ENCODE data around the gene MYCBP2.

DNA sequence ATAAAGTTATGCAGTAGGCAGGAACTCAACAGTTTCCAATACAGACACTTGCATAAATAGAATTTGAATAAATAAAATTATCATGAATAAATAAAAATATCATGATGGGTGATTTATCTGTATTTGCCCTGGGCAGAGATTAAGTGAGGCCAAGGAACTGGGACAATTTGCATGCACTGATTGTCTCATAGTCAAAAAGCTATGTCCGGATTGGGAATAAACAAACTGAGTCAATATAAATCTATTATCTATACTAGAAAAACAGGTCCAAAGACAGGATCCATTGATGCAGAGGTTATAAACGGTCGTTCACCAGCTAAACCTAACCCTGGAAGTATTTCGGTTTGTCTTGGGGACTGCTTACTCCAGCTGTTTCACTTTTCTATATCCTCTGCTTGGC, 273.7 kb downstream of the MYCBP2 start:
- TF ChIP-seq, protein P1, sequence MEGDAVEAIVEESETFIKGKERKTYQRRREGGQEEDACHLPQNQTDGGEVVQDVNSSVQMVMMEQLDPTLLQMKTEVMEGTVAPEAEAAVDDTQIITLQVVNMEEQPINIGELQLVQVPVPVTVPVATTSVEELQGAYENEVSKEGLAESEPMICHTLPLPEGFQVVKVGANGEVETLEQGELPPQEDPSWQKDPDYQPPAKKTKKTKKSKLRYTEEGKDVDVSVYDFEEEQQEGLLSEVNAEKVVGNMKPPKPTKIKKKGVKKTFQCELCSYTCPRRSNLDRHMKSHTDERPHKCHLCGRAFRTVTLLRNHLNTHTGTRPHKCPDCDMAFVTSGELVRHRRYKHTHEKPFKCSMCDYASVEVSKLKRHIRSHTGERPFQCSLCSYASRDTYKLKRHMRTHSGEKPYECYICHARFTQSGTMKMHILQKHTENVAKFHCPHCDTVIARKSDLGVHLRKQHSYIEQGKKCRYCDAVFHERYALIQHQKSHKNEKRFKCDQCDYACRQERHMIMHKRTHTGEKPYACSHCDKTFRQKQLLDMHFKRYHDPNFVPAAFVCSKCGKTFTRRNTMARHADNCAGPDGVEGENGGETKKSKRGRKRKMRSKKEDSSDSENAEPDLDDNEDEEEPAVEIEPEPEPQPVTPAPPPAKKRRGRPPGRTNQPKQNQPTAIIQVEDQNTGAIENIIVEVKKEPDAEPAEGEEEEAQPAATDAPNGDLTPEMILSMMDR (conservative IDR thresholded peaks at IDR 0.05 in 1 of 2, IDR thresholded peaks at IDR 0.05 in 1 of 2; ENCODE audit: extremely low read depth in 1 of 2, insufficient read depth in 1 of 2, low read depth in 1 of 2, low read length in 2 of 2) = no peak
- no peak for TF ChIP-seq EZH2 (IDR thresholded peaks at IDR 0.05; ENCODE audit: borderline replicate concordance, low read length)
